ENCODE data around the gene COG1. TPM values are rescaled to one million over a fixed set of nuclear protein-coding genes. Genes with fewer than 3 reads are reported as not detected.

Gene COG1
- total and polyA plus RNA-seq, 9 of the 15 experiments (the other 6 are each of a cell fraction or from before 2014, with no cell fraction given): 9.5 to 26.8 (median 12.9) TPM

GRCh38 chr17:73231841-73232586 is 39.2 kb downstream of the COG1 start (continued):
- TF ChIP-seq CCNT2 (IDR thresholded peaks at IDR 0.05; ENCODE audit: borderline replicate concordance, extremely low read depth, insufficient read length, low read depth, low read length): peak; percentile 42
- 0 out of 4 replicates have a peak, but pooled peaks of 1 of the 2 experiments have one; percentile 40 for TF ChIP-seq TEAD1 (CRISPR knock-in tag; IDR thresholded peaks at IDR 0.05)
- TF ChIP-seq SRF (CRISPR knock-in tag; IDR thresholded peaks at IDR 0.05): peak in 1 of 2 experiments; percentile 71; a peak in 1 of 4 replicates
- peak; percentile 80 for TF ChIP-seq SUPT5H (IDR thresholded peaks at IDR 0.05)
- TF ChIP-seq, protein P1, sequence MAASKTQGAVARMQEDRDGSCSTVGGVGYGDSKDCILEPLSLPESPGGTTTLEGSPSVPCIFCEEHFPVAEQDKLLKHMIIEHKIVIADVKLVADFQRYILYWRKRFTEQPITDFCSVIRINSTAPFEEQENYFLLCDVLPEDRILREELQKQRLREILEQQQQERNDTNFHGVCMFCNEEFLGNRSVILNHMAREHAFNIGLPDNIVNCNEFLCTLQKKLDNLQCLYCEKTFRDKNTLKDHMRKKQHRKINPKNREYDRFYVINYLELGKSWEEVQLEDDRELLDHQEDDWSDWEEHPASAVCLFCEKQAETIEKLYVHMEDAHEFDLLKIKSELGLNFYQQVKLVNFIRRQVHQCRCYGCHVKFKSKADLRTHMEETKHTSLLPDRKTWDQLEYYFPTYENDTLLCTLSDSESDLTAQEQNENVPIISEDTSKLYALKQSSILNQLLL (CRISPR knock-in tag; IDR thresholded peaks at IDR 0.05; ENCODE audit: borderline replicate concordance): no peak
- TF ChIP-seq ZEB2 (IDR thresholded peaks at IDR 0.05): 0 out of 2 replicates have a peak, but pooled peaks have one; percentile 18
- peak; percentile 68; the same call in 1 of the 2 replicates for TF ChIP-seq ZNF12 (CRISPR knock-in tag; IDR thresholded peaks at IDR 0.05)
- TF ChIP-seq, protein P2, sequence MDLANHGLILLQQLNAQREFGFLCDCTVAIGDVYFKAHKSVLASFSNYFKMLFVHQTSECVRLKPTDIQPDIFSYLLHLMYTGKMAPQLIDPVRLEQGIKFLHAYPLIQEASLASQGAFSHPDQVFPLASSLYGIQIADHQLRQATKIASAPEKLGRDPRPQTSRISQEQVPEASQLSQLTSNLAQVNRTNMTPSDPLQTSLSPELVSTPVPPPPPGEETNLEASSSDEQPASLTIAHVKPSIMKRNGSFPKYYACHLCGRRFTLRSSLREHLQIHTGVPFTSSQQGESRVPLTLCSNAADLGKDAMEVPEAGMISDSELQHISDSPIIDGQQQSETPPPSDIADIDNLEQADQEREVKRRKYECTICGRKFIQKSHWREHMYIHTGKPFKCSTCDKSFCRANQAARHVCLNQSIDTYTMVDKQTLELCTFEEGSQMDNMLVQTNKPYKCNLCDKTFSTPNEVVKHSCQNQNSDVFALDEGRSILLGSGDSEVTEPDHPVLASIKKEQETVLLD (IDR thresholded peaks at IDR 0.05): peak; percentile 92
- peak; percentile 12; the same call in 1 of the 2 replicates for TF ChIP-seq NCOA1 (IDR thresholded peaks at IDR 0.05; ENCODE audit: low read depth)
- TF ChIP-seq PKNOX1 (IDR thresholded peaks at IDR 0.05): no peak
- peak; percentile 20 for TF ChIP-seq TAF1 (IDR thresholded peaks at IDR 0.05; ENCODE audit: control insufficient read depth, extremely low read depth, insufficient read depth, low read length, severe bottlenecking)
- TF ChIP-seq JUND (IDR thresholded peaks at IDR 0.05; ENCODE audit: borderline replicate concordance, low read depth, low read length): peak; percentile 46; the same call in 1 of the 2 replicates
- no peak; the same call in 2 of the 3 replicates for TF ChIP-seq JUND (tag; IDR thresholded peaks at IDR 0.05; ENCODE audit: borderline replicate concordance, low read depth, low read length)
- TF ChIP-seq BHLHE40 (IDR thresholded peaks at IDR 0.05; ENCODE audit: low read length): peak; percentile 45; the same call in 1 of the 2 replicates
- no peak for TF ChIP-seq ZNF282 (CRISPR knock-in tag; IDR thresholded peaks at IDR 0.05)
- TF ChIP-seq PHF20 (IDR thresholded peaks at IDR 0.05; ENCODE audit: partially characterized antibody): no peak
- peak; percentile 65 for TF ChIP-seq POLR2B (IDR thresholded peaks at IDR 0.05; ENCODE audit: low read depth, partially characterized antibody)
- TF ChIP-seq KLF1 (tag; IDR thresholded peaks at IDR 0.05): 0 out of 2 replicates have a peak, but pooled peaks have one; percentile 29
- TF ChIP-seq, protein P3, sequence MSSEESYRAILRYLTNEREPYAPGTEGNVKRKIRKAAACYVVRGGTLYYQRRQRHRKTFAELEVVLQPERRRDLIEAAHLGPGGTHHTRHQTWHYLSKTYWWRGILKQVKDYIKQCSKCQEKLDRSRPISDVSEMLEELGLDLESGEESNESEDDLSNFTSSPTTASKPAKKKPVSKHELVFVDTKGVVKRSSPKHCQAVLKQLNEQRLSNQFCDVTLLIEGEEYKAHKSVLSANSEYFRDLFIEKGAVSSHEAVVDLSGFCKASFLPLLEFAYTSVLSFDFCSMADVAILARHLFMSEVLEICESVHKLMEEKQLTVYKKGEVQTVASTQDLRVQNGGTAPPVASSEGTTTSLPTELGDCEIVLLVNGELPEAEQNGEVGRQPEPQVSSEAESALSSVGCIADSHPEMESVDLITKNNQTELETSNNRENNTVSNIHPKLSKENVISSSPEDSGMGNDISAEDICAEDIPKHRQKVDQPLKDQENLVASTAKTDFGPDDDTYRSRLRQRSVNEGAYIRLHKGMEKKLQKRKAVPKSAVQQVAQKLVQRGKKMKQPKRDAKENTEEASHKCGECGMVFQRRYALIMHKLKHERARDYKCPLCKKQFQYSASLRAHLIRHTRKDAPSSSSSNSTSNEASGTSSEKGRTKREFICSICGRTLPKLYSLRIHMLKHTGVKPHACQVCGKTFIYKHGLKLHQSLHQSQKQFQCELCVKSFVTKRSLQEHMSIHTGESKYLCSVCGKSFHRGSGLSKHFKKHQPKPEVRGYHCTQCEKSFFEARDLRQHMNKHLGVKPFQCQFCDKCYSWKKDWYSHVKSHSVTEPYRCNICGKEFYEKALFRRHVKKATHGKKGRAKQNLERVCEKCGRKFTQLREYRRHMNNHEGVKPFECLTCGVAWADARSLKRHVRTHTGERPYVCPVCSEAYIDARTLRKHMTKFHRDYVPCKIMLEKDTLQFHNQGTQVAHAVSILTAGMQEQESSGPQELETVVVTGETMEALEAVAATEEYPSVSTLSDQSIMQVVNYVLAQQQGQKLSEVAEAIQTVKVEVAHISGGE (CRISPR knock-in tag; IDR thresholded peaks at IDR 0.05): peak in 1 of 3 experiments; percentile 72; a peak in 2 of 6 replicates
- peak; percentile 68 for TF ChIP-seq CXXC5 (CRISPR knock-in tag; IDR thresholded peaks at IDR 0.05)

Measured in K562 (cell line).